AG09309 (cell line): Measurements from ENCODE around the gene FHOD3.

Experiments used
- DNase-seq: peaks from one replicate; pipeline ENCODE4 v3.0.0-alpha.2; 2010; ENCODE audit warnings: low read depth
- H3K4me3 ChIP-seq: 2 replicates; pipeline ENCODE4 v1.5.1; 2011; ENCODE audit warnings: mild to moderate bottlenecking, low read depth, low read length, moderate library complexity; ENCODE audit not compliant: control insufficient read depth
- CTCF ChIP-seq: IDR thresholded peaks from 2 replicates; pipeline ENCODE4 v1.5.1; 2011; ENCODE audit warnings: mild to moderate bottlenecking, low read depth, low read length, inconsistent platforms; ENCODE audit not compliant: insufficient read depth, control insufficient read depth; ENCODE audit errors: missing control alignments

FHOD3 gene

GRCh38 chr18:36633961-36634412 is 336.5 kb downstream of the FHOD3 start:
- TF ChIP-seq CTCF, result no peak
- no peak overlapping the region for H3K4me3 ChIP-seq
- no peak for DNase-seq

GRCh38 chr18:36634573-36635216 is 337.2 kb downstream of the FHOD3 start:
- no peak for TF ChIP-seq CTCF
- DNase-seq, result no peak
- H3K4me3 ChIP-seq, result no peak overlapping the region

GRCh38 chr18:36635414-36636096 is 338.0 kb downstream of the FHOD3 start:
- no peak for TF ChIP-seq CTCF
- no peak overlapping the region for H3K4me3 ChIP-seq
- DNase-seq, result no peak

GRCh38 chr18:36636237-36636817 is 338.8 kb downstream of the FHOD3 start:
- no peak for TF ChIP-seq CTCF
- H3K4me3 ChIP-seq, result no peak overlapping the region
- DNase-seq, result no peak

GRCh38 chr18:36638224-36638623 is 340.7 kb downstream of the FHOD3 start:
- DNase-seq, result no peak
- H3K4me3 ChIP-seq, result no peak overlapping the region
- TF ChIP-seq CTCF, result no peak

GRCh38 chr18:36640021-36640952 is 342.8 kb downstream of the FHOD3 start:
- H3K4me3 ChIP-seq, result no peak overlapping the region
- no peak for TF ChIP-seq CTCF
- no peak for DNase-seq
